Lower lobe of right lung (tissue), 2 donors: Measurements from ENCODE around the gene ZNF580. TPM values are rescaled to one million over a fixed set of nuclear protein-coding genes. Genes with fewer than 3 reads are reported as not detected.
A peak's percentile ranks its signal among the peaks of the same experiment; 100 is the strongest.

ENCODE experiments used
- ATAC-seq, 2 donors: fragments of 200-7000 bp; cut with Tn5 transposase; one replicate each; pipeline ENCODE4 v1.9.1; 2020 to 2022; ENCODE audit warnings: mild to moderate bottlenecking in 2 of 2, moderate library complexity in 2 of 2
- DNase-seq: peaks from one replicate; pipeline ENCODE4 v3.0.0-alpha.2; 2020
- H3K27ac ChIP-seq: fragments of 200-600 bp; one replicate; pipeline ENCODE4 v1.8.0; 2022
- H3K27me3 ChIP-seq: fragments of 200-600 bp; one replicate; pipeline ENCODE4 v1.8.0; 2022; ENCODE audit warnings: low read depth
- H3K36me3 ChIP-seq: fragments of 200-600 bp; one replicate; pipeline ENCODE4 v1.8.0; 2022; ENCODE audit warnings: mild to moderate bottlenecking
- H3K4me1 ChIP-seq: fragments of 200-600 bp; one replicate; pipeline ENCODE4 v1.8.0; 2022
- H3K4me3 ChIP-seq: fragments of 200-600 bp; one replicate; pipeline ENCODE4 v1.8.0; 2022; ENCODE audit warnings: mild to moderate bottlenecking
- H3K9me3 ChIP-seq: fragments of 200-600 bp; one replicate; pipeline ENCODE4 v1.8.0; 2022
- intact Hi-C: fragments of 100-400 bp; cut with DNase I; formaldehyde crosslinking; loops from one replicate; pipeline ENCODE4 v1.11.0; 2022
- total RNA-seq: library from RNA; stranded (reverse); fragmentation: NEBNext Ultra II Directional; extraction: Animal tissue kit (Norgen Biotek cat#: 25700); gene quantifications from one replicate; pipeline ENCODE4 v1.2.1, GENCODE V29; 2021
- TF ChIP-seq, protein P1 (sequence below): fragments of 200-600 bp; IDR thresholded peaks from one replicate; pipeline ENCODE4 v1.8.0; 2022; ENCODE audit warnings: antibody characterized with exemption, mild to moderate bottlenecking
- donor health status: DM: no; HTN: yes; CAD: no; lungs with severe emphysema.

Gene ZNF580
- total RNA-seq, 1 donor from 2014 or later = 35.2 TPM

DNA sequence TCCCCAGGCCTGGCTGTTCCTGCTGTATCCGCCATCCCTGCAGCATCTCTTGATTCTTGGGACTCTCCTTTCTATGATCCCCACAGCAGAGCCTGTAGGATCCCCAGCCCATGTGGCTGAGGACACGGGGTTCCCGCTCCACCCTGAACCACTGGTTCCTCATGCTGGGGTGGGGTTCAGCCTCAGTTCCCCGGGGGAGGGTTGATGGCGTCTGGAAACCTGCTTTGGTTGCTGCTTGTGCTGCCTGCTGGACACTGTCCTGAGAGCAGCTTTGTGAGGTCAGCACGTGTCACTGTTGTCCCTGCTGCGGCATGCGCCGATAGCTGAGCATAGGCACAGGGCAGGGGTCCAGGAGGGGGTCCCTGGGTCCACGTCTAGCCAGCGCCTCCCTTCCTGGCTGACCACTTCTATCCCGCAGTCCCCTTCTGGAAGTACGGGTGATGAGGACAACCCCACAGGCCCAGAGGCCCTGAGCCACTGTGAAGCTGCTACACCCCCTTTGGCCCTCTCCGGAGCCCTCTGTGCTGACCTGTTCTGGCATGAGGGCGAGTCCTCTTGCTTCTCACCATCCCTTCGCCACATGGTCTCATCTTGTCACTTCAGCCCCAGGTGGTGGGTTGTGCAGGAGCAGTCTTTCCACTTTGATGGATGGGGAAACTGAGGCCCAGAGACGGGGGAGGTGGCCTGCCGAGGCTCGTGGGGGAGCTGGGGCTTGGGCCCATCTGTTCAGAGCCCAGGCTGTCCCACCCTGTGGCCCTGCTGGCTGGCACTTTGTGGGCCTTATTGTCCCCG is 39.7 kb downstream of the ZNF580 start:
- H3K4me1 ChIP-seq = peaks cover 59% of the 10 kb centered on the region
- DNase-seq = no peak
- H3K36me3 ChIP-seq = peaks cover 71% of the 10 kb centered on the region
- H3K27me3 ChIP-seq = no peaks in the 10 kb centered on the region
- H3K27ac ChIP-seq = no peak overlapping the region
- no peak overlapping the region for H3K4me3 ChIP-seq
- TF ChIP-seq, protein P1, sequence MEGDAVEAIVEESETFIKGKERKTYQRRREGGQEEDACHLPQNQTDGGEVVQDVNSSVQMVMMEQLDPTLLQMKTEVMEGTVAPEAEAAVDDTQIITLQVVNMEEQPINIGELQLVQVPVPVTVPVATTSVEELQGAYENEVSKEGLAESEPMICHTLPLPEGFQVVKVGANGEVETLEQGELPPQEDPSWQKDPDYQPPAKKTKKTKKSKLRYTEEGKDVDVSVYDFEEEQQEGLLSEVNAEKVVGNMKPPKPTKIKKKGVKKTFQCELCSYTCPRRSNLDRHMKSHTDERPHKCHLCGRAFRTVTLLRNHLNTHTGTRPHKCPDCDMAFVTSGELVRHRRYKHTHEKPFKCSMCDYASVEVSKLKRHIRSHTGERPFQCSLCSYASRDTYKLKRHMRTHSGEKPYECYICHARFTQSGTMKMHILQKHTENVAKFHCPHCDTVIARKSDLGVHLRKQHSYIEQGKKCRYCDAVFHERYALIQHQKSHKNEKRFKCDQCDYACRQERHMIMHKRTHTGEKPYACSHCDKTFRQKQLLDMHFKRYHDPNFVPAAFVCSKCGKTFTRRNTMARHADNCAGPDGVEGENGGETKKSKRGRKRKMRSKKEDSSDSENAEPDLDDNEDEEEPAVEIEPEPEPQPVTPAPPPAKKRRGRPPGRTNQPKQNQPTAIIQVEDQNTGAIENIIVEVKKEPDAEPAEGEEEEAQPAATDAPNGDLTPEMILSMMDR = no peak
- ATAC-seq = no peak
- intact Hi-C loops = no loop called here
- H3K9me3 ChIP-seq = no peaks in the 10 kb centered on the region

DNA sequence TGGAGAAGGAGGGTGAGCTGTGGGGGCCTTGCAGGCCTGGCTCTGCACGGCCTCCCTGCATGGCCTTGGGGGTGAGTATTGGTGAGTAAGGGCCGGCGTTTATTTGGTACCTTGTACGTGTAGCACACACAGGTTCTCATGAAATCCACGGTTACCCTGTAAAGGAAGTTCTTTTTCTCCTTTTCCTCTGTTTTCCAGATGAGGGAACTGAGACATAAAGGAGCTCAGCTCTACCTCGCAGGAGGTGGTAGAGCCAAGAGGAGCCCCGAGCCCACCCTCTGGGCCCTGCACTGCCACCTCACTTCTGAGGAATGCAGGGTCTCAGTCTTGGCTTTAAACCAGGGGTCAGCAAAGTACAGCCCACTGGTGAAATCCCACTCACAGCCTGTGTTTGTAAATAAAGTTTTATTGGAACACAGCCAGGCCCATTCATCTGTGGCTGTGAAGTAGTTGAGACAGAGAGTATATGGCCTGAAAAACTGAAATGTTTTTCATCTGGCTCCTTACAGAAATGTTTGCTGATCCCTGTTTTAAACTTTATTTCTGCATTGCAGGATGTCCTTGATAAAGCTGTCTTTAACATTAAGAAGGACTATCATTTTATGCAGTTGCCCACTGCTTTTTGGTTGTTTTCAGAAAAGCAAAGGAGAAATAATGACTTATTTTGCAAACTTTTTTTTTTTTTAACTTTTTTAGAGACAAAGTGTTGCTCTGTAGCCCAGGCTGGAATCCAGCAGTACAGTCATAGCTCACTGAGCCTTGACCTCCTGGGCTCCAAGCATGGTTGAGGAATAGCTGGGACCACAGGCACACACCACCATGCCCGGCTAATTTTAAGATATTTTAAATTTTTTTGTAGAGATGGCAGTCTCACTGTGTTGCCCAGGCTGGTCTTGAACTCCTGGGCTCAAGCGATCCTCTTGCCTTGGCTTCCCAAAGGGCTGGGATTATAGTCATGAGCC is 40.6 kb downstream of the ZNF580 start:
- intact Hi-C loops = no loop called here
- DNase-seq (no peak), ATAC-seq (no peak)
- TF ChIP-seq, protein P1 = no peak
- peaks cover 51% of the 10 kb centered on the region for H3K4me1 ChIP-seq
- H3K4me3 ChIP-seq = no peak overlapping the region
- no peaks in the 10 kb centered on the region for H3K9me3 ChIP-seq
- peaks cover 80% of the 10 kb centered on the region for H3K36me3 ChIP-seq
- no peaks in the 10 kb centered on the region for H3K27me3 ChIP-seq
- no peak overlapping the region for H3K27ac ChIP-seq

DNA sequence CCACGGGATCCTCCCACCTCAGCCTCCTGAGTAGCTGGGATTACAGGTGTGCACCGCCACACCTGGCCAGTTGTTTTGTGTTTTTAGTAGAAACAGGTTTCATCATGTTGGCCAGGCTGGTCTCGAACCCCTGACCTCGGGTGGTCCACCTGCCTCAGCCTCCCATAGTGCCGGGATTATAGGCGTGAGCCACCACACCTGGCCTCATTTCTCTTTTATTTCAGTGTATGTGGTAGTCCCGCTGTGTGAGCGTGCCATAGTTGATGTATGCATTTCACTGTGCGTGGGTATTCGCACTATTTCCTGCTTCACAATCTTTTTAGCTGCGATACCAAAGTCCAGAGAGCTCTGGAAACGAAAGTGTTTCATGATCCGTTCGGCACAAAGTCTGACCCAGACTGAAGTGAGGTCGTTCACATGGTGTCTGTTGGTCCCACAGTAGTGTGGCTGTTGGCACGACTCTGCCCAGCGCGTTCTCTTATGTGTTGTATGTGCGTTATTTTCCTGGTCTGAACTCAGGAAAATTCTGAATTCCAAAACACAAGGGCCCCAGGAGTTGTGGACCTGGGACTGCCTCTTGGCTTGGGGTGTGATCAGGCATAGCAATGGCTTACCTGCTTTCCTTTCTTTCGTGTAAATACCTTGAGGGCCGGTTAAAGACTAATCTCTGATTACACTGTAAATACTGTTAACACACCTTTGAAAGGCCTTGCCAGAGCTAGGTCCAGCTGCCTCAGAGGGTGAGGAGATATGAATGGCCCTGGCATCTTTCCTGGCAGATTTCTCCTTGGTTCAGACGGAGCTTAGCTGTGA is 42.9 kb downstream of the ZNF580 start:
- Histone ChIP-seq H3K27me3 (no peaks in the 10 kb centered on the region), H3K9me3 (no peaks in the 10 kb centered on the region), H3K27ac (no peak overlapping the region), H3K4me3 (peak overlapping the region; percentile 17), H3K36me3 (peaks cover 96% of the 10 kb centered on the region), H3K4me1 (peaks cover 29% of the 10 kb centered on the region)
- intact Hi-C loops = no loop called here
- peak; percentile 86 to 89 for ATAC-seq
- DNase-seq = no peak
- TF ChIP-seq, protein P1 = no peak

DNA sequence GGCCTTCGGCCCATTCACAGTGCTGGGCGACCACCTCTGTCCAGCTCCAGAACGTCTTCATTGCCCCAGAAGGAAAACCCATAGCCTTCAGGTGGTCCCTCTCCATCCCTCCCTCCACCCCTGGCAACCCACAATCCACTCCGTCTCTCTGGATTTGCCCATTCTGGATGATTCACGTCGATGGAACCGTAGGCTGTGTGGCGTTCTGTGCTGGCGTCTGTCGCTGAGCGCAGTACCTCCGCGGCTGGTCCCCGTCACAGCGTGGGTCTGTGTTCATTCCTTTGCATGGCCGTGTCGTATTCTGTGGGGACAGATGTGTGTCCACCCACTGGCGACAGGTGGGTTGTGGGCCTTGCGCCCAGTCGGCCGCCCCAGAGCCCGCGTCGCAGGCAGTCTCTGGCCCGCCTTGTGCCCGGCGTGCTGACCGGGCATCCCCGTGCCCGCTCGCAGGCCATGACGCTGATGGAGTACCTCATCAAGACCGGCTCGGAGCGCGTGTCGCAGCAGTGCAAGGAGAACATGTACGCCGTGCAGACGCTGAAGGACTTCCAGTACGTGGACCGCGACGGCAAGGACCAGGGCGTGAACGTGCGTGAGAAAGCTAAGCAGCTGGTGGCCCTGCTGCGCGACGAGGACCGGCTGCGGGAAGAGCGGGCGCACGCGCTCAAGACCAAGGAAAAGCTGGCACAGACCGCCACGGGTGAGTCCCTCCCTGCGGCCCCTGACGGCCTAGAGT is 44.3 kb downstream of the ZNF580 start:
- Histone ChIP-seq H3K4me1 (peaks cover 21% of the 10 kb centered on the region), H3K36me3 (peaks cover 96% of the 10 kb centered on the region), H3K9me3 (no peaks in the 10 kb centered on the region), H3K27me3 (no peaks in the 10 kb centered on the region), H3K27ac (no peak overlapping the region), H3K4me3 (no peak overlapping the region)
- TF ChIP-seq, protein P1 = no peak
- DNase-seq (peak; percentile 45), ATAC-seq (no peak)
- intact Hi-C loops = no loop called here
